Measurements from ENCODE around the gene SRCAP.

The SRCAP gene

DNA sequence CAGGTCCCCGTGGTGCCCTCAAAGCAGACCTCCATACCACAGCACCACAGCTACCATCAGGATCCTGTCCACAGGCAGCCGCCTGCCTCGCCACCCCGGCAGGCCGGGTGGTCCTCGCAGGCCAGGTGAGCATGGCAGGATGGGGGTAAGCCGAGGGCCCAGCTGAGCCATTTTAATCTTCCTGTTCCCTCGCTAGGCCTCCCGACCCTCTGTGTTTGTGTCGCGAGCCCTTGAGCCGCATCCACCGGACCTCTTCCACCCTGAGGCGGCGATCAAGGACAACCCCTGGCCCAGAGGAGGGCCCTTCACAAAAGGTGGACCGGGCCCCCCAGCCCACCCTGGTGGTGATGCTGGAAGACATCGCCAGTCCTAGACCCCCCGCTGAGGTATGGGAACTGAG lies 46.3 kb upstream of the SRCAP start:
- Histone ChIP-seq H3K36me3 (peaks cover 45% of the 10 kb centered on the region), H3K27ac (no peak overlapping the region), H3K4me3 (ENCODE audit: low read depth, low read length) (no peak overlapping the region)

DNA sequence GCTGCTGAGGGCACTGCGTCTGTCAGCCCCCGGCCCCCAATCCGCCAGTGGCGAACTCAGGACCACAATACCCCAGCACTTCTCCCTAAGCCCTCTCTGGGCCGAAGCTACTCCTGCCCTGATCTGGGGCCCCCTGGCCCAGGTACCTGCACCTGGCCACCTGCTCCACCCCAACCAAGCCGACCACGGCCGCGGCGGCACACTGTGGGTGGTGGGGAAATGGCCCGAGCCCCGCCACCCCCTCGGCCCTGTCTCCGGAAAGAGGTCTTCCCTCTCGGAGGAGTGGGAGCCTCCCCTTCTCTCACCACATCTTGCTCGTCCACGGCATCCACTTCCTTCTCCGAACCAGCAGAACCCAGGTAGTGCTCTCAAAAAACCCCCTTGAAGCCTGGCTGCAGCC lies 44.1 kb upstream of the SRCAP start:
- no peaks in the 10 kb centered on the region for H3K27me3 ChIP-seq (ENCODE audit: insufficient read depth, low read depth, severe bottlenecking)
- H3K36me3 ChIP-seq = peaks cover 45% of the 10 kb centered on the region
- H3K4me3 ChIP-seq (ENCODE audit: low read depth, low read length) = no peak overlapping the region
- no peaks in the 10 kb centered on the region for H3K9me3 ChIP-seq (ENCODE audit: severe bottlenecking)
- no peak for DNase-seq
- TF ChIP-seq, protein P1, sequence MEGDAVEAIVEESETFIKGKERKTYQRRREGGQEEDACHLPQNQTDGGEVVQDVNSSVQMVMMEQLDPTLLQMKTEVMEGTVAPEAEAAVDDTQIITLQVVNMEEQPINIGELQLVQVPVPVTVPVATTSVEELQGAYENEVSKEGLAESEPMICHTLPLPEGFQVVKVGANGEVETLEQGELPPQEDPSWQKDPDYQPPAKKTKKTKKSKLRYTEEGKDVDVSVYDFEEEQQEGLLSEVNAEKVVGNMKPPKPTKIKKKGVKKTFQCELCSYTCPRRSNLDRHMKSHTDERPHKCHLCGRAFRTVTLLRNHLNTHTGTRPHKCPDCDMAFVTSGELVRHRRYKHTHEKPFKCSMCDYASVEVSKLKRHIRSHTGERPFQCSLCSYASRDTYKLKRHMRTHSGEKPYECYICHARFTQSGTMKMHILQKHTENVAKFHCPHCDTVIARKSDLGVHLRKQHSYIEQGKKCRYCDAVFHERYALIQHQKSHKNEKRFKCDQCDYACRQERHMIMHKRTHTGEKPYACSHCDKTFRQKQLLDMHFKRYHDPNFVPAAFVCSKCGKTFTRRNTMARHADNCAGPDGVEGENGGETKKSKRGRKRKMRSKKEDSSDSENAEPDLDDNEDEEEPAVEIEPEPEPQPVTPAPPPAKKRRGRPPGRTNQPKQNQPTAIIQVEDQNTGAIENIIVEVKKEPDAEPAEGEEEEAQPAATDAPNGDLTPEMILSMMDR (IDR thresholded peaks at IDR 0.05; ENCODE audit: low read depth, low read length) = no peak
- H3K27ac ChIP-seq = no peak overlapping the region

More for the DNA sequence above, 46.3 kb upstream of the SRCAP start:
- peaks cover 2% of the 10 kb centered on the region for H3K9me3 ChIP-seq (ENCODE audit: severe bottlenecking)
- TF ChIP-seq, protein P1 (IDR thresholded peaks at IDR 0.05; ENCODE audit: low read depth, low read length) = no peak
- DNase-seq = no peak
- no peaks in the 10 kb centered on the region for H3K27me3 ChIP-seq (ENCODE audit: insufficient read depth, low read depth, severe bottlenecking)

DNA sequence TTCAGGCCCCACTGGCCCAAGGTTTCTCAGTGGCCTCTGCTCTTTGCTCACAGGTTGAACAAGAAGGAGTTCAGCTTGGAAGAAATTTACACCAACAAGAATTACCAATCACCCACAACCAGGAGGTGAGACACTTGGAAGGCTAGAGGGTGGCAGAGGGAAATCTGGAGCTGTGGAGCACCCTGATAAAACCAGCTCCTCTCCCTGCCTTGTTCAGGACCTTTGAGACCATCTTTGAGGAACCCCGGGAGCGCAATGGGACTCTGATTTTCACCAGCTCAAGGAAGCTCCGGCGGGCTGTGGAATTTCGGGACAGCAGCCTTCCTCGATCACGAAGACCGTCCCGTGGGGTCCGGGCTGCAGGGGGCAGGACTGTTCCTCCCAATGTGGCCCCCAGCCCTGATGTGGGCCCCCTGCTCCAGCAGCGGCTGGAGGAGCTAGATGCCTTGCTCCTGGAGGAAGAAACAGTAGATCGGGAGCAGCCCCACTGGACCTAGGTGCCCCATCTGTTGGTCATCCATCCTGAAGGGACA lies 43.1 kb upstream of the SRCAP start:
- Histone ChIP-seq H3K4me3 (ENCODE audit: low read depth, low read length) (no peak overlapping the region), H3K9me3 (ENCODE audit: severe bottlenecking) (no peaks in the 10 kb centered on the region), H3K27ac (no peak overlapping the region), H3K36me3 (peaks cover 51% of the 10 kb centered on the region), H3K27me3 (ENCODE audit: insufficient read depth, low read depth, severe bottlenecking) (no peaks in the 10 kb centered on the region)
- TF ChIP-seq, protein P1 (IDR thresholded peaks at IDR 0.05; ENCODE audit: low read depth, low read length) = no peak
- DNase-seq = no peak

DNA sequence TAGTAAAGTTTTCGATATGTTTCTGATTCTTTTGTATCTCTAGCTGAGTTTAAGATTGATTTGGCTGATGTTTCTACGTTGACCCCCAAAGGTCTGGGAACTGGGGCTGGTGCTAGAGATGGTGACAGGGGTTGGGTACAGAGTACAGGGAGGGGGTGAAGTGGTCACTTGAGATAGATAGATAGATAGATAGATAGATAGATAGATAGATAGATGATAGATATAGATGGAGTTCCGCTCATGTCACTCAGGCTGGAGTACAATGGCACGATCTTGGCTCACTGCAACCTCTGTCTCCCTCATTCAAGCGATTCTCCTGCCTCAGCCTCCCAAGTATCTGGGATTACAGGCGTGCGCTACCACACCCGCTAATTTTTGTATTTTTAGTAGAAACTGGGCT lies 42.6 kb upstream of the SRCAP start:
- TF ChIP-seq, protein P1 (IDR thresholded peaks at IDR 0.05; ENCODE audit: low read depth, low read length) = no peak
- DNase-seq = no peak
- H3K27me3 ChIP-seq (ENCODE audit: insufficient read depth, low read depth, severe bottlenecking) = no peaks in the 10 kb centered on the region
- H3K27ac ChIP-seq = no peak overlapping the region
- H3K9me3 ChIP-seq (ENCODE audit: severe bottlenecking) = no peaks in the 10 kb centered on the region
- H3K4me3 ChIP-seq (ENCODE audit: low read depth, low read length) = no peak overlapping the region
- peaks cover 56% of the 10 kb centered on the region for H3K36me3 ChIP-seq

DNA sequence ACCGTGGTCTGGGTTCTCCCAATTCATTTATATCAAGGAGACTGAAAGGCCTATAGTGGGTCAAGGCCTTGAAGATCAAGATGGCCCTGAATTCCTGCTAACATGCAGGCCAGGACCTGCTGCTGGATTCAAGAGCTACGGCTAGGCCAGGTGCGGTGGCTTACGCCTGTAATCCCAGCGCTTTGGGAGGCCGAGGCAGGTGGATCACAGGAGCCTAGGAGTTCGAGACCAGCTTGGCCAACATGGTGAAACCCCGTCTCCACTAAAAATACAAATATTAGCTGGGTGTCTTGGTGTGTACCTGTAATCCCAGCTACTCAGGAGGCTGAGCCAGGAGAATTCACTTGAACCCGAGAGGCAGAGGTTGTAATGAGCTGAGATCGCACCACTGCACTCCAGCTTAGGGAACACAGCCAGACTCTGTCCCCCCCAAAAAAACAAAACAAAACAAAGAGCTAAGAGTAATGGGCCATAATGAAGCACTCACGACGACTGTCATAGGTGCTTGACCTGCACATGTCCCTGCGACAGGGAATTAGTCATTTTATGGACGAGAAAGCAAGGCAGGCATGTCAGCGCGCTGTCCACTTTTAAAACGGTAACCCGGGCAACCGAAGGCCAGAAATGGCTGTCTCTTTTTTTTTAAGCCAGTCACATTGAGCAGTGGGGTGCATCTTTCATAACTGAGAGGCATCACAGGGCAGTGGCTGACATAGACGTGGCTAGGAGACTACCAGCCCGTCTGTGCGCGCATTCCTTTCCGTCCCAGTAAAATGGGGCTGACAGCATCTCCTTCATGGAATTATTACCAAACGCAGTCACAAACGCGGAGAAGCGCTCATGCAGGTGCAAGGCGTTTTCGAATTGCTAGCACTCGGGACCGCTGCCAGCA lies 41.8 kb upstream of the SRCAP start:
- TF ChIP-seq, protein P1 (IDR thresholded peaks at IDR 0.05; ENCODE audit: low read depth, low read length) = no peak
- peak overlapping the region; percentile 50 for H3K4me3 ChIP-seq (ENCODE audit: low read depth, low read length)
- H3K27me3 ChIP-seq (ENCODE audit: insufficient read depth, low read depth, severe bottlenecking) = no peaks in the 10 kb centered on the region
- H3K36me3 ChIP-seq = peaks cover 65% of the 10 kb centered on the region
- no peak for DNase-seq
- H3K9me3 ChIP-seq (ENCODE audit: severe bottlenecking) = no peaks in the 10 kb centered on the region
- peak overlapping the region; percentile 77 for H3K27ac ChIP-seq
